ENCODE measurements around the gene NOCT. TPM values are rescaled to one million over a fixed set of nuclear protein-coding genes. Genes with fewer than 3 reads are reported as not detected.
A peak's percentile ranks its signal among the peaks of the same experiment; 100 is the strongest.
"Not testable (repeated sequence)": the region's sequence is repeated elsewhere in the genome, so short reads cannot be mapped to it uniquely, and the experiment has no call there.

The NOCT gene
- total RNA-seq, 1 donor from 2014 or later = 30.6 TPM

GRCh38 chr4:139011225-139011950 is 4.2 kb upstream of the NOCT start:
- DNase-seq = no peak

GRCh38 chr4:139014371-139015268 is 961 bp upstream of the NOCT start:
- no peak for DNase-seq

GRCh38 chr4:139015948-139016471 is 429 bp downstream of the NOCT start:
- DNase-seq = peak; percentile 55

GRCh38 chr4:139017861-139018260 is 2.3 kb downstream of the NOCT start:
- no peak for DNase-seq

GRCh38 chr4:139018501-139018900 is 2.9 kb downstream of the NOCT start:
- no peak for DNase-seq

- DNase-seq = no peak
Measured at GRCh38 chr4:139018971-139019758, 3.6 kb downstream of the NOCT start.

GRCh38 chr4:139020384-139020783 is 4.8 kb downstream of the NOCT start:
- no peak for DNase-seq

GRCh38 chr4:139021071-139021470 is 5.5 kb downstream of the NOCT start:
- DNase-seq = not testable (repeated sequence)

- no peak for DNase-seq
Measured at GRCh38 chr4:139022835-139023234, 7.3 kb downstream of the NOCT start.

- DNase-seq = no peak
Measured at GRCh38 chr4:139024686-139025085, 9.1 kb downstream of the NOCT start.

- DNase-seq = no peak
Measured at GRCh38 chr4:139025841-139026240, 10.3 kb downstream of the NOCT start.

- DNase-seq = no peak
Measured at GRCh38 chr4:139027776-139028175, 12.2 kb downstream of the NOCT start.

GRCh38 chr4:139028191-139028661 is 12.6 kb downstream of the NOCT start:
- peak; percentile 41 for DNase-seq

- not testable (repeated sequence) for DNase-seq
Measured at GRCh38 chr4:139029866-139030363, 14.3 kb downstream of the NOCT start.

GRCh38 chr4:139030614-139031235 is 15.1 kb downstream of the NOCT start:
- DNase-seq = peak; percentile 69

- DNase-seq = no peak
Measured at GRCh38 chr4:139035650-139036049, 20.1 kb downstream of the NOCT start.

- DNase-seq = no peak
Measured at GRCh38 chr4:139036885-139037284, 21.3 kb downstream of the NOCT start.

GRCh38 chr4:139038874-139039443 is 23.4 kb downstream of the NOCT start:
- DNase-seq = no peak

GRCh38 chr4:139042981-139043460 is 27.4 kb downstream of the NOCT start:
- DNase-seq = peak; percentile 58

GRCh38 chr4:139044291-139044690 is 28.7 kb downstream of the NOCT start:
- DNase-seq = no peak

- DNase-seq = no peak
Measured at GRCh38 chr4:139048026-139048425, 32.4 kb downstream of the NOCT start.
